ENCODE results near the gene RAC2.

The RAC2 gene

GRCh38 chr22:37229805-37230672, 14.0 kb downstream of the RAC2 start:
- no peak for DNase-seq (ENCODE audit: low spot score)
- Histone ChIP-seq H3K27ac (peak overlapping the region in 1 of 2 donors; percentile 47), H3K4me3 (no peak overlapping the region)
- TF ChIP-seq, protein P1, sequence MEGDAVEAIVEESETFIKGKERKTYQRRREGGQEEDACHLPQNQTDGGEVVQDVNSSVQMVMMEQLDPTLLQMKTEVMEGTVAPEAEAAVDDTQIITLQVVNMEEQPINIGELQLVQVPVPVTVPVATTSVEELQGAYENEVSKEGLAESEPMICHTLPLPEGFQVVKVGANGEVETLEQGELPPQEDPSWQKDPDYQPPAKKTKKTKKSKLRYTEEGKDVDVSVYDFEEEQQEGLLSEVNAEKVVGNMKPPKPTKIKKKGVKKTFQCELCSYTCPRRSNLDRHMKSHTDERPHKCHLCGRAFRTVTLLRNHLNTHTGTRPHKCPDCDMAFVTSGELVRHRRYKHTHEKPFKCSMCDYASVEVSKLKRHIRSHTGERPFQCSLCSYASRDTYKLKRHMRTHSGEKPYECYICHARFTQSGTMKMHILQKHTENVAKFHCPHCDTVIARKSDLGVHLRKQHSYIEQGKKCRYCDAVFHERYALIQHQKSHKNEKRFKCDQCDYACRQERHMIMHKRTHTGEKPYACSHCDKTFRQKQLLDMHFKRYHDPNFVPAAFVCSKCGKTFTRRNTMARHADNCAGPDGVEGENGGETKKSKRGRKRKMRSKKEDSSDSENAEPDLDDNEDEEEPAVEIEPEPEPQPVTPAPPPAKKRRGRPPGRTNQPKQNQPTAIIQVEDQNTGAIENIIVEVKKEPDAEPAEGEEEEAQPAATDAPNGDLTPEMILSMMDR (IDR thresholded peaks at IDR 0.05) = no peak

DNA sequence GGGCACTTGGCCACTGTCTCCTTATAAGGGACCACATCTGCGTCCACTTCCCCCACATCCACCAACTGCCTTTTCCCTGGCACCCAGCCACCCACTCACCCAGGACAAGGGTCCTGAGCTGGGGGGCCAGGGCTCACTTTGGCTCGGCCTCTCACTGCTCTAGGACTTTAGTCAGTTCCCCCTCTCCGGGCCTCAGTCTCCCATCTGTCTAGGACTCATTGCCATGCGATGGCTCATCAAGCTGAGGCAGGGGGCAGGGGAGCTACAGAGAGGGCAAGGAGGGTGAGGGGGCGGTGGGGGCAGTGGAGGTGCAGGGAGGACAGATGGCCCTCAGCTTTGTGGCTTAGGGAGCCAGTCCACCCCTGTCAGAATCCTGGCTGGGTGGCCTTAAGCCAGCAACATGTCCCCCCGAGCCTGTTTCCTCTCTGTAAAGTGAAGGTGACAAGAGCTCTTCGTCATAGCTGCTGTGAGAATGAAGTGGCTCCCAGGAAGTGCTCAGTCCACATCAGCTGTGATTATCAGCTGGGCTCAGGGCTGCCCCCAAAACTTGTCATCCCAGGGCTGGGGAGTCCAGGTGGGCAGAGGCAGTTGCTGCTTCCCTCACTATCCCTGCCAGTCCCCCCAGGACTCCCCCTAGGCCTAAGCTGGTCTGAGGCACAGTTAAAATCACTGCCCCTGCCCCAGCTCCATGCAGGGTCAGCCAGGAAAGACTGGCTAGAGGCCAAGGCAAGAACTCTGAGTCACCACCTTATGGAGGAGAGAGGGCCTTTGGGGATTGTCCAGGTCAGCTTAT, 14.9 kb downstream of the RAC2 start:
- peak overlapping the region in 1 of 2 donors; percentile 51 for H3K27ac ChIP-seq
- no peak overlapping the region for H3K4me3 ChIP-seq
- DNase-seq (ENCODE audit: low spot score) = no peak
- TF ChIP-seq, protein P1 (IDR thresholded peaks at IDR 0.05) = no peak

DNA sequence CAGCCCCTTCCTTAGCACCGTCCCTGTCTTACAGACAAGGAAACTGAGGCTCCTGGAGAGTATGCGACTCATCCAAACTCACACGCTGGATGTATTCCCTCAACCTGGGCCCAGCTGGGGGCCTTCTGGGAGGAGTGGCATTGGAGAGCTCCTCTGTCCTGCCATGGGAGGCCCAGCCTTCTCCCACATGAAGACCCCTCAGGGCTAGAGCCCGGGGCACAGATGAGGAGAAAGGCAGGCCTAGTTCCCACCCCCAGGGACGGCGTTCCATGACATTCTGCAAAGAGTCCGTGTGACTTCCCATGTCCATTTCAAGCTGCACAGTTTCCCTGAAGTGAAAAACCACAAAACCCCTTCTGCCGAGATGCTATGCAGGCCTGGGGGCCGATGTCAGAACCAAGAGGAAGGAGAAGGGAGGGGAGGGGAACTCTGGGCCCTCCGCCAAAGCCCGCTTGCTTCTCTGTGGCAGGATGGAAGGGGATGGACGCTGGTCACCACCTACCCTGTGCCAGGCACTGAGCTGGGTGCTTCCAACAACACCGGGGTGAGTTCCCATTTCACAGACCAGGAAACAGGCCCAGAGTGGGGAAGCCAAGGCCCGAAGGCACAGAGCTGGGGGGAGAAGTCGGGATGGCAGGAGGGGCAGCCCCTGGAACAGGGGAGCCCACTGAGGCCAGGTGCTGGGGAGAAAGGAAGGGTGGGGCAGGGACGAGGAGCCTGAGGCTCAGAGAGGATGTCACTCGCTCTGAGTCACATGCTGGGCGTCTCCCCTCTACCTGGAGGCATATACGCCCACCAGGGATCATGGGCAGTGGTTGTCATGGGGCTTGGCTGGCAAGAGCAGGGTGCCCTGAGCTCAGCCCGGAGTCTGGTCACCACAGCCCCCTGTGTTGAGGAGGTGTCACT, 15.7 kb downstream of the RAC2 start:
- peak overlapping the region in 1 of 2 donors; percentile 51 for H3K27ac ChIP-seq
- no peak overlapping the region for H3K4me3 ChIP-seq
- no peak for DNase-seq (ENCODE audit: low spot score)
- TF ChIP-seq, protein P1 (IDR thresholded peaks at IDR 0.05) = no peak

DNA sequence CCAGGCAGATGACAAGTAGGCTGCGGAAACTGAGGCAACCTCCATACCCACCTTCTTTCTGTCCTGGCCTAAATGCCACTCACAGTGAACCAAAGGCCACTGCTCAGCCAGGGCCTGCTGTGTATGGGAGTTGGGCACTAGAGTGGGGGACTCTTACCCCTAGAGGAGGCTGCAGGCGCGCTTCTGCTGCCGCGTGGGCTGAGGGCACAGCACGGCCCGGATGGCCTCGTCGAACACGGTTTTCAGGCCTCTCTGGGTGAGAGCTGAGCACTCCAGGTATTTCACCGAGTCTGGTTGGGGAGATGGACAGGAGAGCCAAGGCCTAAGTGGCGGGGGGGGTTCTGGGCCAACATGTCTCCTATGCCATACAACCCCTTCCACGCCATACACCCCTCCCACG, 17.6 kb downstream of the RAC2 start:
- no peak for DNase-seq (ENCODE audit: low spot score)
- TF ChIP-seq, protein P1 (IDR thresholded peaks at IDR 0.05) = no peak
- H3K4me3 ChIP-seq = no peak overlapping the region
- H3K27ac ChIP-seq = no peak overlapping the region

- H3K27ac ChIP-seq = no peak overlapping the region
These were observed 18.0 kb downstream of the RAC2 start for GRCh38 chr22:37226087-37226486.

DNA sequence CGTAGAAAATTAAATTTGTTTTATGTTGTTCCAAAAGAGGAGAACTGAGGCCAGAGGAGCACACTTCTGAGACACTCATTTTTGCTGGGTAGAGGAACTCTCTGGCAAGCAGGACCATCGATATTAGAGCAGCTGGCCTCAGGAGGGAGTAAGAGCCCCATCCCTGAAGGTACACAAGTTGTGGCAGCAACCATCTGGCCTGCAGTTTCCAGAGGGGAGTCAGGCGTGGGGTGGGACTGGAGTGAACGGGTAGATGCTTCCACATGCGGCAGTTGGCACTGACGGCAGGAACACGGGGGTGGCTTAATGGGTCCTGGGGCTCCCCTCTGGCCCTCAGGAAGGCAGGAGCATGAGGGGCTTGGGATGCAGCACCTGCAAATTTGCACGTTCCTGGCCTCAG, 18.6 kb downstream of the RAC2 start:
- TF ChIP-seq, protein P1 (IDR thresholded peaks at IDR 0.05) = no peak
- Histone ChIP-seq H3K4me3 (no peak overlapping the region), H3K27ac (no peak overlapping the region)
- DNase-seq (ENCODE audit: low spot score) = no peak

More at GRCh38 chr22:37226087-37226486, 18.0 kb downstream of the RAC2 start:
- H3K4me3 ChIP-seq = no peak overlapping the region
- TF ChIP-seq, protein P1 (IDR thresholded peaks at IDR 0.05) = no peak
- DNase-seq (ENCODE audit: low spot score) = no peak

All from coronary artery (tissue), 2 donors.